Activated naive CD8-positive, alpha-beta T cell treated with anti-CD3 and anti-CD28 coated beads, Interleukin-2, amount 50 U/mL, for 24 hours (primary cell): ENCODE data around the gene RIT1.

ENCODE experiments used
- ATAC-seq: fragments of 150-1000 bp; cut with Tn5 transposase; one replicate; pipeline ENCODE4 v1.10.0; 2021
- DNase-seq: peaks from one replicate; pipeline ENCODE4 v3.0.0; 2021
- H3K27ac Mint-ChIP-seq: one replicate; pipeline ENCODE4 v1.8.0; 2021; ENCODE audit warnings: mild to moderate bottlenecking, mixed read lengths
- H3K27me3 Mint-ChIP-seq: one replicate; pipeline ENCODE4 v1.8.0; 2021; ENCODE audit warnings: mixed read lengths
- H3K36me3 Mint-ChIP-seq: one replicate; pipeline ENCODE4 v1.8.0; 2021; ENCODE audit warnings: low read depth, mixed read lengths
- H3K4me1 Mint-ChIP-seq: one replicate; pipeline ENCODE4 v1.8.0; 2021; ENCODE audit warnings: mixed read lengths
- H3K4me3 Mint-ChIP-seq: one replicate; pipeline ENCODE4 v1.8.0; 2021; ENCODE audit warnings: mild to moderate bottlenecking, moderate library complexity, mixed read lengths
- H3K9me3 Mint-ChIP-seq: one replicate; pipeline ENCODE4 v1.8.0; 2021; ENCODE audit warnings: mixed read lengths

The RIT1 gene

DNA sequence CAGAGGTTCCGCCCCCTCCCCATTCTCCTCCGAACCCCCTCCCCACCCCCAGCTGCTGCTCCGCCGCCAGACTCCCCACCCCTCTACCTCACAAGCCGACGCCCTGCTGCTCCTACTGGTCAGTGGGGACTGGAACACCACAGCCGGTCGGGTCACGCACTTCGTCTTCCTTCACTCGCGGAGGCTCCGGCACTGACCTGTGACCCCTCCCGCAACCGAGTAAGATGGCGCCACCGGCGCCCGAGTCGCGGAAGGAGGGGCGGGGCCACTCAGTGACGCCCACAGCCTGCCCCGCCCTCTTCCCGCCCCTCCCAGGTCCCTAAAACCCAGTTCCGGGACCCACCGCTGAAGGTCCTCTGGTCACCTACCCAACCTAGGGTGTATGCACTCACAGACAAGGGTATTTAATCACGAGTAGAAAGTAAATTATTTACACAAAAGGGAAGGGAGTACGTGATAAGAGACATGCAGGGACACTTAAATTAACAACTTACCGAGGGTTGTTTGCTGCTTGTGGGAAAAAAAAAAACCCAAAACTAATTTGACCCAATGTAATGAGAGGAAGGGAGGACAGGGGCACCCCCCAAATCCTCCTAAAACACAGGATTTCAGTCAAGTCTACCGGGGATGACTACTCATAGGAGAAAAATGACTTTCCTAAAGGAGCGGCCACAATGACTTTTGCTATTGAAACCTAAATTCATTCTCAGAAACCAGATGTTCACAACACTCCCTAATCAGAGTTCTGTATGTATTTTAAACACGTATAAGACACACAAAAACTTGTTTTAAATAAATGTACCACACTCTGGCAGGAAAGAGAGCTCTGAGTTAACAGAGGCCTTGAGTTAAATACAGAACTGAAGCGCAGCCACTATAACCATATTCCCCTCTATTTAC is at the start of gene RIT1:
Gene RIT1, minus strand, starts transcription at position 194 of the 900 bp plus-strand sequence. CDS start 588 bp downstream, outside the sequence.
- H3K4me1 Mint-ChIP-seq: peaks cover 27% of the 10 kb centered on the region
- peak within 1 kb of the TSS; percentile 90 for H3K27ac Mint-ChIP-seq
- H3K4me3 Mint-ChIP-seq: peak within 1 kb of the TSS; percentile 87
- H3K27me3 Mint-ChIP-seq: no peaks in the 10 kb centered on the region
- DNase-seq (peak; percentile 90), ATAC-seq (peak; percentile 85)
- H3K9me3 Mint-ChIP-seq: no peaks in the 10 kb centered on the region
- H3K36me3 Mint-ChIP-seq: peaks cover 62% of the 10 kb centered on the region

DNA sequence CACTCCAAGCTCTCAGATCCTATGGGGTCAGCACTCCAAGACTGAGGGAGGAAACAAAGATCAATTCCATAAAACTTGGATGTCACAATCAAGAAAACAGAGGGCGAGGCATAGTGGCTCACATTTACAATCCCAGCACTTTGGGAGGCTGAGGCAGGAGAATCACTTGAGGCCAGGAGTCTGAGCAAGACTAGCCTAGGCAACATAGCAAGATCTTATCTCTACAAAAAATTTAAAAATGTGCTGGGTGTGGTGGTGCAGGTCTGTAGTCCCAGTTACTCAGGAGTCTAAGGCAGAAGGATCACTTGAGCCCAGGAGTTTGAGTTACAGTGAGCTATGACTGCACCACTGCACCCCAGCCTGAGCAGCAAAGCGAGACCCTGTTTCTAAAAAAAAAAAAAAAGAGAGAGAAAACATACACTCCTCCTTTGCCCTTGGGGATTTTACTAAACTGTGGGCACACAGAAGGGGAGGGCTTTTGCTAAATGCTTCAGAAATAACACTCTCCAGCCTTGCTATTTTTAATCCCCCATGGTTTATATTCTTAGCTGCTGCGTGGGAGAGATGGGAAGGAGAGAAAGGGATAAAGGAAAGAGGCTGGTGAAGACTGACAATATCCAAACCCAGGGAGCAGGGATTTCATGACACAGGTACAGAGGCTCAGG is 49.1 kb upstream of the RIT1 start:
- H3K9me3 Mint-ChIP-seq: no peaks in the 10 kb centered on the region
- H3K27ac Mint-ChIP-seq: peak overlapping the region; percentile 71
- H3K4me3 Mint-ChIP-seq: no peak overlapping the region
- no peak for ATAC-seq
- H3K4me1 Mint-ChIP-seq: peaks cover 20% of the 10 kb centered on the region
- peaks cover 69% of the 10 kb centered on the region for H3K36me3 Mint-ChIP-seq
- H3K27me3 Mint-ChIP-seq: no peaks in the 10 kb centered on the region
- no peak for DNase-seq

DNA sequence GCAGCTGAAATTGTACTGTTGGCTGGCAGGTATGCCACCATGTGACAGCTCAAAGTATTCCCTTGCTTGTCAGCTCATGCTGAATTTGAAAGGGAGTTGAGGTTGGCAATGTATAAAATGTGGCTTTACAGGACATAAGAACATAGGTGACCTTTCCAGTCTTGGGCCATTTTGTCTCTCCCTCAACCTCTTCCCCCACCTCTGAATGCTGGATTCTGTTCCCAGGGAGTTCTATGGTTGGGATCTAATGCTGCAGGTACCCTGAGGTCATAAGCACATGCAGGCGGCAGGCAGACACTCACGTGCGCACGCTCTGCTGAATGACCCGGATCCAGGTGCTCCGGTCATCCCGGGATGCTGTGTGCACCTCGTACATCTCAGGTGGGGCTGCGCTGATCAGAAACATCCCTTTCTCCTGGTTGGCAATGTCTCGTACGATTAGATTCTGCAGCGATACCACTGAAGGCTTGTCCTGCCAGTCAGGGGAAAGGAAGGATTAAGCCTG is 46.3 kb upstream of the RIT1 start:
- no peaks in the 10 kb centered on the region for H3K27me3 Mint-ChIP-seq
- ATAC-seq: no peak
- H3K4me1 Mint-ChIP-seq: peaks cover 19% of the 10 kb centered on the region
- H3K27ac Mint-ChIP-seq: peak overlapping the region; percentile 42
- peaks cover 70% of the 10 kb centered on the region for H3K36me3 Mint-ChIP-seq
- H3K4me3 Mint-ChIP-seq: no peak overlapping the region
- H3K9me3 Mint-ChIP-seq: no peaks in the 10 kb centered on the region
- no peak for DNase-seq

DNA sequence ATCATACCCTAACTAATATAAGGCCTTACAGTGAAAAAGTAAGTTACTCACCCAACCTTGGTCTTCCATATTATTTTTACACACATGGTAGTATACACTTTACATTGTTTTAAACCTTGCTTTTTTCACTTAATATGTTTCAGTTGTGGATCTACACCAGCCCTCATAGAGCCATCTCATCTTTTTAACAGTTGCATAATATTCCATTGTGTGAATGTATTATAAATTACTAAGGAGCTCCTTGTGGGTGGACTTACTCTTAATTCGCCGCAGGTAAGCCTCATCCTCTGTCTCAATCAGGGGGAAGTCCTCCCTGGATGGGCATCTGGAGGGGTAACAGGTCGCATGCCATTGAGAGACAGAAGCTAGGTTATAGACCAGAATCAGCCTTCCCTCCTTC is 43.5 kb upstream of the RIT1 start:
- Mint-ChIP-seq H3K4me3 (no peak overlapping the region), H3K9me3 (no peaks in the 10 kb centered on the region), H3K27me3 (no peaks in the 10 kb centered on the region), H3K36me3 (peaks cover 67% of the 10 kb centered on the region), H3K4me1 (peaks cover 15% of the 10 kb centered on the region), H3K27ac (peak overlapping the region; percentile 42)
- no peak for DNase-seq
- ATAC-seq: no peak

- peaks cover 23% of the 10 kb centered on the region for H3K4me1 Mint-ChIP-seq
- no peaks in the 10 kb centered on the region for H3K27me3 Mint-ChIP-seq
- H3K9me3 Mint-ChIP-seq: no peaks in the 10 kb centered on the region
- ATAC-seq (no peak), DNase-seq (no peak)
- peak overlapping the region; percentile 35 for H3K27ac Mint-ChIP-seq
- H3K36me3 Mint-ChIP-seq: peaks cover 68% of the 10 kb centered on the region
- no peak overlapping the region for H3K4me3 Mint-ChIP-seq
Measured at GRCh38 chr1:155952505-155952890, 41.3 kb upstream of the RIT1 start.

GRCh38 chr1:155951753-155952504 is 40.8 kb upstream of the RIT1 start:
- Mint-ChIP-seq H3K4me3 (no peak overlapping the region), H3K36me3 (peaks cover 66% of the 10 kb centered on the region), H3K27me3 (no peaks in the 10 kb centered on the region), H3K4me1 (peaks cover 28% of the 10 kb centered on the region), H3K27ac (peak overlapping the region; percentile 77), H3K9me3 (no peaks in the 10 kb centered on the region)
- DNase-seq (no peak), ATAC-seq (peak; percentile 26)

- no peaks in the 10 kb centered on the region for H3K9me3 Mint-ChIP-seq
- DNase-seq (no peak), ATAC-seq (no peak)
- no peaks in the 10 kb centered on the region for H3K27me3 Mint-ChIP-seq
- no peak overlapping the region for H3K27ac Mint-ChIP-seq
- H3K4me3 Mint-ChIP-seq: no peak overlapping the region
- peaks cover 68% of the 10 kb centered on the region for H3K36me3 Mint-ChIP-seq
- peaks cover 39% of the 10 kb centered on the region for H3K4me1 Mint-ChIP-seq
Measured at GRCh38 chr1:155950829-155951228, 39.7 kb upstream of the RIT1 start.

DNA sequence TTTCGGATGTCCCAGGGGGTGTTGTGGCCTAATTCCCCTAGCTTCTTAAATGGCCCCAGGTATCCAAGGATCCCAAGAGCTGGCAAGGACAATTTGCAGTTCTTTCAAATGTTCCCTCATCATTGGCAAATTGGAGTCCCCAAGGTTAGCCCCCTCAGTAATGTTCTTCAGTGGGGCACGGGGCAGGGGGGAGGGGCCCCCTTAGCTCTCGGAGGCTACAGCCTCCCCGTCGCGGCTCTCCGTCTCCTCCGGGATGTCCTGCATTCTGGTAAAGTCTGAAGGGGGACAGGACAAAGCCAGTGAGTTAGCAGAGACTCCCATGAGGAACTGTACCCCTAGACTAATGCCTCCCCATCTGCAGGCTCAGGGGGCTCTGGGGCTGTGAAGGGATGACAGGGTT is 36.6 kb upstream of the RIT1 start:
- DNase-seq (no peak), ATAC-seq (no peak)
- H3K27me3 Mint-ChIP-seq: no peaks in the 10 kb centered on the region
- H3K4me1 Mint-ChIP-seq: peaks cover 64% of the 10 kb centered on the region
- H3K27ac Mint-ChIP-seq: peak overlapping the region; percentile 56
- peaks cover 56% of the 10 kb centered on the region for H3K36me3 Mint-ChIP-seq
- H3K9me3 Mint-ChIP-seq: no peaks in the 10 kb centered on the region
- H3K4me3 Mint-ChIP-seq: no peak overlapping the region

DNA sequence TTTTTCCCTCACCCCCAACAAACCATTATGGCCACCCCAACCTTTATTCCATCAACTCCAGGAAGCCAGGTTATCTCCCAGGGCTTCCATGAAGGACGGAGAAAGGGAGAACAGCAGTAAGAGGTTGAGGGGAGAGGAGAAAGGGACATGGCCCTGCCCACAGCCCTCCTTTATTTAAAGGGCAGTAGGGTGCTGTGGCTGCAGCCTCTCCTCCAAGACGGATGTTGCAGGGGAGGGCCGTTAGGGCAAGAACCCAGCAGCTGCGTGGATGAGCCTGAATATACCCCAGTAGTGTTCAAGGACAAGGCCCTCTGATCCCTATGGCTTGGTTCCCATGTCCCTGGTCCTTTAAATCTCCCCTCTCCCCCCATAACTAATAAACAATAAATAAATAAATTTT is 36.1 kb upstream of the RIT1 start:
- H3K4me1 Mint-ChIP-seq: peaks cover 64% of the 10 kb centered on the region
- H3K27me3 Mint-ChIP-seq: no peaks in the 10 kb centered on the region
- H3K36me3 Mint-ChIP-seq: peaks cover 52% of the 10 kb centered on the region
- peak overlapping the region; percentile 92 for H3K27ac Mint-ChIP-seq
- DNase-seq: no peak
- ATAC-seq: no peak
- peak overlapping the region; percentile 72 for H3K4me3 Mint-ChIP-seq
- H3K9me3 Mint-ChIP-seq: no peaks in the 10 kb centered on the region

- H3K4me3 Mint-ChIP-seq: peak overlapping the region; percentile 72
- peaks cover 46% of the 10 kb centered on the region for H3K36me3 Mint-ChIP-seq
- ATAC-seq: peak; percentile 26
Measured at GRCh38 chr1:155946633-155947219, 35.6 kb upstream of the RIT1 start.

GRCh38 chr1:155944444-155944799 is 33.3 kb upstream of the RIT1 start:
- H3K27ac Mint-ChIP-seq: peak overlapping the region; percentile 92
- no peak for DNase-seq
- no peak for ATAC-seq
- peaks cover 84% of the 10 kb centered on the region for H3K4me1 Mint-ChIP-seq
- no peak overlapping the region for H3K4me3 Mint-ChIP-seq
- H3K36me3 Mint-ChIP-seq: peaks cover 32% of the 10 kb centered on the region
- no peaks in the 10 kb centered on the region for H3K9me3 Mint-ChIP-seq
- H3K27me3 Mint-ChIP-seq: no peaks in the 10 kb centered on the region

More at GRCh38 chr1:155946633-155947219, 35.6 kb upstream of the RIT1 start:
- Mint-ChIP-seq H3K27ac (peak overlapping the region; percentile 92), H3K9me3 (no peaks in the 10 kb centered on the region), H3K27me3 (no peaks in the 10 kb centered on the region), H3K4me1 (peaks cover 64% of the 10 kb centered on the region)
- no peak for DNase-seq

DNA sequence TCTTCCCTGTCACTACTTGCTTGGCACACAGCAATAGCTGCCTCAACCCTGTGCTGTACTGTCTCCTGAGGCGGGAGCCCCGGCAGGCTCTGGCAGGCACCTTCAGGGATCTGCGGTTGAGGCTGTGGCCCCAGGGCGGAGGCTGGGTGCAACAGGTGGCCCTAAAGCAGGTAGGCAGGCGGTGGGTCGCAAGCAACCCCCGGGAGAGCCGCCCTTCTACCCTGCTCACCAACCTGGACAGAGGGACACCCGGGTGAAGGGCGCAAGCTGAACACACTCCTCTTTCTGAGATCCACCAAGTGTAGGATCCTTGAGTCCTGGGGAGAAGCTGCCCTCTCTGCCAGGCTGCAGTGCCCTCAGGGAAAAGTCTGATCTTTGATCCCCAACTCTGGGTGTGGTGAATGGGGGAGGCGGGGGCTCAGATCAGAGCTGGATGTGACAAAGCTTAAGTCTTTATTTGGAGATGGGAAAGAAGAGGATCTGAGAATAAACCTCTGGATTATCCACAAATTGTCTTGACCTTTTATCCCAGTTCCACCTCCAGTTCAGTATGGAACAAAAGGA is 31.5 kb upstream of the RIT1 start:
- ATAC-seq (no peak), DNase-seq (no peak)
- peaks cover 20% of the 10 kb centered on the region for H3K36me3 Mint-ChIP-seq
- no peaks in the 10 kb centered on the region for H3K9me3 Mint-ChIP-seq
- H3K27me3 Mint-ChIP-seq: no peaks in the 10 kb centered on the region
- H3K4me3 Mint-ChIP-seq: no peak overlapping the region
- H3K4me1 Mint-ChIP-seq: peaks cover 96% of the 10 kb centered on the region
- H3K27ac Mint-ChIP-seq: peak overlapping the region; percentile 61

DNA sequence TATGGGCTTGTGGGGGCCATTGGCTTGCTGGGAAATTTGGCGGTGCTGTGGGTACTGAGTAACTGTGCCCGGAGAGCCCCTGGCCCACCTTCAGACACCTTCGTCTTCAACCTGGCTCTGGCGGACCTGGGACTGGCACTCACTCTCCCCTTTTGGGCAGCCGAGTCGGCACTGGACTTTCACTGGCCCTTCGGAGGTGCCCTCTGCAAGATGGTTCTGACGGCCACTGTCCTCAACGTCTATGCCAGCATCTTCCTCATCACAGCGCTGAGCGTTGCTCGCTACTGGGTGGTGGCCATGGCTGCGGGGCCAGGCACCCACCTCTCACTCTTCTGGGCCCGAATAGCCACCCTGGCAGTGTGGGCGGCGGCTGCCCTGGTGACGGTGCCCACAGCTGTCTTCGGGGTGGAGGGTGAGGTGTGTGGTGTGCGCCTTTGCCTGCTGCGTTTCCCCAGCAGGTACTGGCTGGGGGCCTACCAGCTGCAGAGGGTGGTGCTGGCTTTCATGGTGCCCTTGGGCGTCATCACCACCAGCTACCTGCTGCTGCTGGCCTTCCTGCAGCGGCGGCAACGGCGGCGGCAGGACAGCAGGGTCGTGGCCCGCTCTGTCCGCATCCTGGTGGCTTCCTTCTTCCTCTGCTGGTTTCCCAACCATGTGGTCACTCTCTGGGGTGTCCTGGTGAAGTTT is 30.8 kb upstream of the RIT1 start:
- Mint-ChIP-seq H3K4me1 (peaks cover 89% of the 10 kb centered on the region), H3K4me3 (no peak overlapping the region), H3K36me3 (peaks cover 16% of the 10 kb centered on the region), H3K9me3 (no peaks in the 10 kb centered on the region), H3K27ac (peak overlapping the region; percentile 87), H3K27me3 (no peaks in the 10 kb centered on the region)
- ATAC-seq: no peak
- DNase-seq: no peak
